Measurements from ENCODE around the gene LETM1. TPM values are rescaled to one million over a fixed set of nuclear protein-coding genes. Genes with fewer than 3 reads are reported as not detected.

Gene LETM1
- total and polyA plus RNA-seq, 2 of the 8 experiments (the other 6 are each of a cell fraction or from before 2014, with no cell fraction given) = 19.8 to 50.1 TPM

DNA sequence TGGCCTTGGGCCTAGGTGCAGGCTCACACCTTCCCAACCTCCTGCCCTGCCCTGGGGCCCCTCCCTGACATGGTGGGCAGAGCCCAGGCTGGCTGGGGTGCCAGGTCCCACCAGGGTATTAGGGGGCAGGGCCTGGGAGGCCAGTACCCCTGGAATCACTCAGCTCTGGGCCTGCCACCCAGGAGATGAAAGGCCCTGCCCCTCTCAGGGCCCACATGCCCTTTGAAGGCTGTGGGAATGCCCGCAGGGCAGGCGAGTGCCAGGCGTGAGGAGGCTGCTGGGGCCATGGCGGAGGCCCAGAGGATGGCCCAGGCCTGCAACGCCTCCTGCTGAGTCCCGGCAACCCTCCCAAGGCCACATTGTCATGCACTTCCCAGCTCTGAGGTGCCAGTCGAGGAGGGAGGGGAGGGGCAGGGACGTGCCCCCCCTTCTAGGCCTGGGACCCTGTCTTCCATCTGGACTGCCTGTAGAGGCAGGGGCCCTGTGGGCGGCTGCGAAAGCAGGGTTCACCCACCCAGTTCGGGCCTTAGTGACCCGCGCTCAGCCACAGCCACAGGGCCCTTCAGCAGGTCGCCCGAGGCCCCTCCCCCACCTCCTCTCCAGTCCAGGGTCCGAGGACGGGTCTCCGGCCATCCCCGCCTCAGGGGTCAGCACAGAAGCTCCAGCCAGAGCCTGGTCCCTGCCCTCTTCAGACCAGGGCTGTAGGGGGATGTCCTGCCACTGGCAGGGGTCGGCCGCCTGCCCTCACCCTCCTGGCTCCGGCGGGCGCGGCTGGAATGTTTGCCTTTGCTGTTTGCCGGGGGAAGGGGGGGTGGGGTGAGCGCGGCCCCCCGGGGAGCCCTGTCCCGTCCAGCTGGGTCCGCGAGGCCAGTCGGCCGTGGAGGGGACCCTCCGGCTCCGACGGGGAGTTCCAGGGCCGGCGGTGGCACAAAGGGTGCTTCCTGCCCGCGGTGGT lies 89.6 kb downstream of the LETM1 start:
- H3K14ac ChIP-seq (ENCODE audit: insufficient read length) = no peak overlapping the region
- H4K20me1 ChIP-seq (replicated peaks in 1 of 2; ENCODE audit: control insufficient read depth in 1 of 2, insufficient read depth in 2 of 2, low read length in 2 of 2) = no peaks in the 10 kb centered on the region
- no peak overlapping the region for H3K56ac ChIP-seq (replicated peaks; ENCODE audit: insufficient read length, low read depth, low read length)
- peaks cover 4% of the 10 kb centered on the region; the same call in 1 of the 2 replicates for H3K23me2 ChIP-seq (ENCODE audit: low read depth, low read length)
- H3K23ac ChIP-seq (ENCODE audit: insufficient read length) = no peak overlapping the region
- peak overlapping the region; percentile 88; the same call in 1 of the 2 replicates for H2BK15ac ChIP-seq (ENCODE audit: low read length)
- whole genome bisulfite sequencing, 2 experiments (ENCODE audit: extremely low coverage in 1 of 2, insufficient coverage in 1 of 2, insufficient read length in 1 of 2, insufficient replicate concordance in 2 of 2, low coverage in 1 of 2, low lambda C conversion rate in 2 of 2, missing lambda C conversion rate in 1 of 2) = 23% methylated on average over 13 of the region's 41 CpGs; no CpG with 5 or more reads in 1 of the 2 experiments
- H2BK12ac ChIP-seq (ENCODE audit: low read depth, low read length) = peak overlapping the region; percentile 97; the same call in 1 of the 2 replicates
- H4K5ac ChIP-seq (ENCODE audit: insufficient read length, low read depth, low read length) = peak overlapping the region; percentile 87
- H4K91ac ChIP-seq (replicated peaks; ENCODE audit: insufficient read length, low read length) = peak overlapping the region; percentile 12
- ChIA-PET POLR2A (ENCODE audit: partially characterized antibody) (interaction anchor here (0.9 to 4.9 kb wide), 9 partner anchors 8 to 54 kb away, joined by 3 to 24 read pairs (median 4); partner anchors contain the start of genes FGFR3, SLBP, TACC3 and TMEM129), CTCF (ENCODE audit: partially characterized antibody) (interaction anchor here (0.8 to 71.2 kb wide), 3 partner anchors 1 to 134 kb away, joined by 4 to 2507 read pairs (median 2507); partner anchors contain the start of gene FGFR3)
- peak overlapping the region; percentile 78; the same call in 1 of the 2 replicates for H2AK5ac ChIP-seq (ENCODE audit: low read depth, low read length)
- H3K4me1 ChIP-seq (replicated peaks in 1 of 4; ENCODE audit: control insufficient read depth in 3 of 4, insufficient read depth in 4 of 4, low read length in 3 of 4) = peaks cover 5 to 39% (median 30%) of the 10 kb centered on the region in 4 experiments
- peaks cover 0 to 5% (median 0%) of the 10 kb centered on the region in 4 experiments; a peak in 2 of 7 replicates for H3K27me3 ChIP-seq (replicated peaks in 1 of 4; ENCODE audit: control insufficient read depth in 3 of 4, extremely low read depth in 1 of 4, insufficient read depth in 3 of 4, low read length in 3 of 4)
- H3K4ac ChIP-seq (replicated peaks; ENCODE audit: insufficient read length, low read depth, low read length) = peak overlapping the region; percentile 90
- no peaks in the 10 kb centered on the region for H3K79me2 ChIP-seq (ENCODE audit: control insufficient read depth in 1 of 2, insufficient read depth in 2 of 2, low read length in 2 of 2)
- no peak overlapping the region for H3K9ac ChIP-seq (replicated peaks in 1 of 4; ENCODE audit: extremely low read depth in 1 of 4, low read depth in 3 of 4, low read length in 3 of 4)
- H3K4me3 ChIP-seq (ENCODE audit: extremely low read depth in 1 of 4, insufficient read depth in 2 of 4, low read depth in 3 of 4, low read length in 4 of 4) = peak overlapping the region in 1 of 4 experiments; percentile 47; a peak in 5 of 8 replicates
- no peak overlapping the region for H2AFZ ChIP-seq (ENCODE audit: low read length)
- peak overlapping the region; percentile 30 to 66 for H3K4me2 ChIP-seq (ENCODE audit: insufficient read depth in 1 of 2, low read depth in 2 of 2, low read length in 2 of 2)
- peak overlapping the region; percentile 45 for H4K8ac ChIP-seq (ENCODE audit: extremely low read depth, insufficient read depth, low read length)
- H2BK20ac ChIP-seq (ENCODE audit: low read length) = peak overlapping the region; percentile 95
- FAIRE-seq (no peak), DNase-seq (ENCODE audit: low read depth in 1 of 2, low spot score in 2 of 2) (peak in 1 of 2 experiments; percentile 82)
- H2BK120ac ChIP-seq (replicated peaks; ENCODE audit: low read depth, low read length) = peak overlapping the region; percentile 83
- H3K18ac ChIP-seq (ENCODE audit: extremely low read depth, low read length) = peak overlapping the region; percentile 90
- H3K9me3 ChIP-seq (ENCODE audit: insufficient read depth in 2 of 2, low read depth in 1 of 2, low read length in 1 of 2) = no peaks in the 10 kb centered on the region
- H3K79me1 ChIP-seq (ENCODE audit: low read depth, low read length) = no peaks in the 10 kb centered on the region
- H3K36me3 ChIP-seq (ENCODE audit: control insufficient read depth in 2 of 4, insufficient read depth in 4 of 4, low read length in 3 of 4) = no peaks in the 10 kb centered on the region
- no peak overlapping the region for H3K27ac ChIP-seq (ENCODE audit: low read depth, low read length)
- H2BK5ac ChIP-seq (ENCODE audit: low read depth, low read length) = peak overlapping the region; percentile 83; the same call in 1 of the 2 replicates
- TF ChIP-seq SIX5 (IDR thresholded peaks at IDR 0.05; ENCODE audit: low read depth, low read length) = no peak
- TF ChIP-seq, protein P1, sequence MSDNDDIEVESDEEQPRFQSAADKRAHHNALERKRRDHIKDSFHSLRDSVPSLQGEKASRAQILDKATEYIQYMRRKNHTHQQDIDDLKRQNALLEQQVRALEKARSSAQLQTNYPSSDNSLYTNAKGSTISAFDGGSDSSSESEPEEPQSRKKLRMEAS (IDR thresholded peaks at IDR 0.05) = no peak
- TF ChIP-seq NANOG (IDR thresholded peaks at IDR 0.05; ENCODE audit: insufficient read depth, low read depth, low read length, poor library complexity, severe bottlenecking) = no peak
- TF ChIP-seq BRCA1 (IDR thresholded peaks at IDR 0.05; ENCODE audit: low read depth, low read length) = no peak
- no peak for TF ChIP-seq RFX5 (IDR thresholded peaks at IDR 0.05; ENCODE audit: borderline replicate concordance, low read depth, low read length)
- no peak for TF ChIP-seq EGR1 (IDR thresholded peaks at IDR 0.05; ENCODE audit: borderline replicate concordance, low read depth, low read length)
- no peak for TF ChIP-seq HDAC6 (IDR thresholded peaks at IDR 0.05; ENCODE audit: low read depth, low read length)
- TF ChIP-seq EP300 (IDR thresholded peaks at IDR 0.05; ENCODE audit: borderline replicate concordance in 1 of 2, low read depth in 2 of 2, low read length in 2 of 2) = peak in 1 of 2 experiments; percentile 2; a peak in 1 of 3 replicates
- TF ChIP-seq FOSL1 (IDR thresholded peaks at IDR 0.05; ENCODE audit: insufficient read depth, low read depth, low read length) = no peak
- TF ChIP-seq KDM4A (IDR thresholded peaks at IDR 0.05; ENCODE audit: low read depth, low read length, severe bottlenecking) = peak; percentile 2
